Ectodermal cell (in vitro differentiated cells): ENCODE results near the gene RAB28.

Source experiments
- H3K27ac ChIP-seq: 2 replicates; pipeline ENCODE4 v1.7.0; 2013; ENCODE audit warnings: mild to moderate bottlenecking, low read depth, low read length; ENCODE audit not compliant: insufficient read depth, poor library complexity, severe bottlenecking
- H3K27me3 ChIP-seq: 2 replicates; pipeline ENCODE4 v1.7.0; 2013; ENCODE audit warnings: mild to moderate bottlenecking, low read length; ENCODE audit not compliant: insufficient read depth, control insufficient read depth, poor library complexity, severe bottlenecking
- H3K36me3 ChIP-seq: one replicate; pipeline ENCODE4 v1.7.0; 2013; ENCODE audit warnings: low read length; ENCODE audit not compliant: control insufficient read depth, insufficient read depth
- H3K4me1 ChIP-seq: one replicate; pipeline ENCODE4 v1.7.0; 2013; ENCODE audit warnings: low read length; ENCODE audit not compliant: control insufficient read depth, insufficient read depth
- H3K4me3 ChIP-seq: 2 replicates; pipeline ENCODE4 v1.7.0; 2013; ENCODE audit warnings: low read depth, low read length, control low read depth; ENCODE audit not compliant: insufficient read depth
- H3K9me3 ChIP-seq: 2 replicates; pipeline ENCODE4 v1.7.0; 2013; ENCODE audit warnings: mild to moderate bottlenecking, low read length, moderate library complexity; ENCODE audit not compliant: control insufficient read depth
- WGBS, 2 experiments: methylation state at CpG; one replicate each; pipeline ENCODE4 v1.1.7; 2013; ENCODE audit warnings: missing lambda C conversion rate in 2 of 2; 5-methylcytosine and 5-hydroxymethylcytosine counted together

The RAB28 gene

DNA sequence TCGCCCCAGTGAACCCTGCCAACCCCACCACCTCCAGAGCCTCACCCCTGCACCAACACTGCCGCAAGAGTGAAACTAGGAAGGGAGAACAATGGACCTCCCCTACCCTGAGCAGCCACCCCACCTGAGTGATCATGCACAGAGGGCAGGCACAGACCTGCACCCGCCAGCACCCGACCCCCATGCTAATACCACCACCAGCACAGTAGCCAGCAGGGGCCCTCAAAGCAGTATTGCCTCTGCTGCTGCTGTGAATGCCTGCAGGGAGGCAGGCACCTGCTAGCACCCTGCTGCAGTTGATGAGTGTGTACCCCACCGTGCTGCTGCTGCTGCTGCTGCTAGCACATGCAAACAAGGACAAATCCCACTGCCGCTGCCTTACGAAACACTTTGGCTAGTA lies 100.1 kb downstream of the RAB28 start:
- 86 to 89% methylated on average over 7 of the region's 7 CpGs for WGBS, 2 experiments
- Histone ChIP-seq H3K4me3 (no peak overlapping the region), H3K36me3 (no peaks in the 10 kb centered on the region), H3K27ac (no peak overlapping the region), H3K27me3 (no peaks in the 10 kb centered on the region), H3K4me1 (no peaks in the 10 kb centered on the region), H3K9me3 (no peaks in the 10 kb centered on the region)

DNA sequence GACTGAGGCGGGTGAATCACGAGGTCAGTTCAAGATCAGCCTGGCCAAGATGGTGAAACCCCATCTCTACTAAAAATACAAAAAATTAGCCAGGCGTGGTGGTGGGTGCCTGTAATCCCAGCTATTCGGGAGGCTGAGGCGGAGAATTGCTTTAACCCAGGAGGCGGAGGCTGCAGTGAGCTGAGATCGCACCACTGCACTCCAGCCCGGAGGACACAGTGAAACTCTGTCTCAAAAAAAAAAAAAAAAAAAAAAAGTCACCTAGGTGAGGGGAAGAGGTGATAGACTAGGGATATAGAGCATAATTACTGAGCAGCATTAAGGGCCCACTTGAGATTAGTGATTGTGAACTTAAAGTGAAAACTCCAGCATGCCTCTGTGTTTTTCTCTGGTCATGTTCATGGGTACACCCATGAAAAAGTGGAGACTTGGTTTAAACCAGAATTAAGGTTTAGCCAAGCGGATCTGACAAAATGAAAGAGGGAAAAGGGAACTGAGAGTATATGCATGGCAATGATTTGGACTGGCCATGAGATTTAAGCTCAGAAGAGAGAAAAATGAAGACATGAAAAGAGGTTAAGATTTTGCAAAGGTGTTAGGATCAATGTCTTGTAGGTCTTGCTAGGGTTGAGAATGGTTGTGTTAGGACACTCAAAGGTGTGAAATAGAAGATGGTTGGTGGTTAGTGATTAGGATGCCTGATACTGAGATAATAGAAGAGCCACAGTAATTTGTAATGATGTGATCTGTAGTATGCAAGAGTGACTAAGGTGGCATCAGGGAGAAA lies 105.0 kb downstream of the RAB28 start:
- no peak overlapping the region for H3K27ac ChIP-seq
- no peaks in the 10 kb centered on the region for H3K27me3 ChIP-seq
- no peaks in the 10 kb centered on the region for H3K4me1 ChIP-seq
- H3K4me3 ChIP-seq = no peak overlapping the region
- no peaks in the 10 kb centered on the region for H3K36me3 ChIP-seq
- no peaks in the 10 kb centered on the region for H3K9me3 ChIP-seq
- 90 to 96% methylated on average over 9 of the region's 9 CpGs for WGBS, 2 experiments

DNA sequence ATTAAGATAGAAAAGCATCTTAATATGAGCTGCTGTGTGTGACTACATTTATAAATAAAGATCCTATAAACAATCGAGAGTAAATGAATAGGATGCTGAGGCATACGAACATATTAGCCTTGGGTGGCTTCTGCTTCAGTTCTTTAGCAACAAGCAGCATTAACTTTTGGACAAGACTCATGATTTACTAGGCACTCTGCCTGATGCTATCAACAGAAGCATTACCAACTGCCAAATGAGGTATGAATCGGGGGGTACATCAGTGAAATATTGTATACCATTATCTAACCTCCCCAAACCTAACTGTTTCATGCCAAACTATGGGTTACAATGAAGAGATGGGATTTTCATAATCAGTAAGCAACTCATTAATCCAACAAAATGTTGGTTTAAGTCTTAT lies 113.1 kb downstream of the RAB28 start:
- Histone ChIP-seq H3K27ac (no peak overlapping the region), H3K27me3 (no peaks in the 10 kb centered on the region), H3K4me1 (no peaks in the 10 kb centered on the region), H3K4me3 (no peak overlapping the region), H3K36me3 (no peaks in the 10 kb centered on the region), H3K9me3 (no peaks in the 10 kb centered on the region)
- WGBS, 2 experiments = 98% methylated on average over 3 of the region's 3 CpGs

DNA sequence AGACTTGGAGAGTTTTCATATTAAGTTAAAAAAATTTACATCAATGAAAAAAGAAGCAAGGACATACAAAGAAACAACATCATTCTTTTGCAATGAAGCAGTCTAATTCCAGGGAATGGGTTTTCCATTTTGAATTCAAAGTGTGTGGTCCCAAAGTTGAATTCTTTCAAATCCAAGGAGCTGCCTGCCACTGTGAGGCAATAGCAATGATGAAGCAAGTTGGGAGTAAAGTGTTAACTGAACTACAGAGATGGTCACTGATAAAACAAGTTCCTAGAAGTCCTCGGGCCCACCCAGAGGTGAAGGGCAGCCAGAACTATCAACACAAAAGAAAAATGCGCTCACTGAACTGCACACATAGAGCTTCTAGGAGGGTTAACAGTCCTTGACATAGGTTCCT lies 115.9 kb downstream of the RAB28 start:
- no peaks in the 10 kb centered on the region for H3K27me3 ChIP-seq
- WGBS, 2 experiments = 87 to 92% methylated on average over 2 of the region's 2 CpGs
- H3K9me3 ChIP-seq = no peaks in the 10 kb centered on the region
- H3K27ac ChIP-seq = no peak overlapping the region
- no peaks in the 10 kb centered on the region for H3K36me3 ChIP-seq
- H3K4me3 ChIP-seq = no peak overlapping the region
- no peaks in the 10 kb centered on the region for H3K4me1 ChIP-seq

DNA sequence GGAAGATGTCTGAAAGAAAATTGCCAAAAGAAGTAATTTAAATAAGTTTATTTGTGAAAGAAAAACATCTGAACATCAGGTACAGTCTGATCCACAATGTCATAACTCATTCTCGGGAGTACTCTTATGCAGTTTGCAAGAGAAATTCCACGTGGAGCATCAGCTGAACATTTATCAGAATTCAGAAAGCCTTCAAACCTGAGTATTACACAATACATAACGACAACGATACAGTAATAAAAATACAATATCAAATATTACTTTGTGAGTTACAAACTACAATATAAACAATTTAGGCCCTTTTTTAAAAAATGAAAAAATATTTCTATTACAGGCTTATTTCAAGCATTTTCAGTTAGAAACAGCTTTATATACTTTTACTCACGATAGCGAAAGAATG lies 116.4 kb downstream of the RAB28 start:
- Histone ChIP-seq H3K9me3 (no peaks in the 10 kb centered on the region), H3K36me3 (no peaks in the 10 kb centered on the region), H3K4me1 (no peaks in the 10 kb centered on the region), H3K4me3 (no peak overlapping the region), H3K27me3 (no peaks in the 10 kb centered on the region), H3K27ac (no peak overlapping the region)
- 96 to 98% methylated on average over 2 to 6 of the region's 6 CpGs for WGBS, 2 experiments

DNA sequence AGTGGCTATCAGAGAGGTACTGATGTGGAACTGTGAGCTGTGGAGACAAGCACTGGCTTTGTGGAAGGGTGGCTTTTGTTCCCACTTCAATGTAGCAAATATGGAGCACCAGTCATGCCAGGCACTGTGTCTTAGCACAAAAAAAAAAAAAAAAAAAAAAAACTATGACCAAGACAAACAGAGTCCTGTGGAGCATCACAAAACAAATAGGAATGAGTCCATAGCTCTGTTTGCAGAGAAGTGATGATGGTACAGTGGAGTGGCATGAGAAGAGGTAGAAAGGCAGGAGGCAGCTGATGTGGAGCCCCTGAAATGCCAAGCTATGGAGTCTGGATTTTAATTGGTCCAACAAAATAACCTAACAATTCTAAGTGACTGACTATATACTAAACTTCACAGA lies 116.9 kb downstream of the RAB28 start:
- Histone ChIP-seq H3K27ac (no peak overlapping the region), H3K9me3 (no peaks in the 10 kb centered on the region), H3K4me1 (no peaks in the 10 kb centered on the region), H3K36me3 (no peaks in the 10 kb centered on the region), H3K4me3 (no peak overlapping the region), H3K27me3 (no peaks in the 10 kb centered on the region)

DNA sequence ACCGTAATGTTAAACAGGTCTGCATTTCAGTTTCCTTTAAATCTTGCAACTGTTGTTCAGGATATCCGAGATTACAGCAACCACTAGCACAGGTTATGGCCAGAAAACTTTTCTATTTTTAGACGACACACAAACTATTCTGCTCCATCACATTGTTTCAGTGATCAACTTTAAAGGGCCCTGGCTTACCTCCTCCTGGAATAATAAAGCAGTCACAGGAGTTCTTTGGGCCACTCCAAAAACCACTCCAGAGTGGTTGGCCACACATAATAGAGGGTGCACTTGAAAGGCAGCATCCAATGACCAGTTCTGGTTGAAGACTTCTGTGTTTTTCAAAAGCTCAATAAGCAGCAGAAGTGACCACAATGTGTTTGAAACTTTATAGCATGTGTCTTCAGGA lies 118.9 kb downstream of the RAB28 start:
- H3K4me1 ChIP-seq = no peaks in the 10 kb centered on the region
- no peak overlapping the region for H3K27ac ChIP-seq
- no peaks in the 10 kb centered on the region for H3K27me3 ChIP-seq
- no peaks in the 10 kb centered on the region for H3K9me3 ChIP-seq
- 95 to 98% methylated on average over 3 of the region's 3 CpGs for WGBS, 2 experiments
- H3K4me3 ChIP-seq = no peak overlapping the region
- H3K36me3 ChIP-seq = no peaks in the 10 kb centered on the region

DNA sequence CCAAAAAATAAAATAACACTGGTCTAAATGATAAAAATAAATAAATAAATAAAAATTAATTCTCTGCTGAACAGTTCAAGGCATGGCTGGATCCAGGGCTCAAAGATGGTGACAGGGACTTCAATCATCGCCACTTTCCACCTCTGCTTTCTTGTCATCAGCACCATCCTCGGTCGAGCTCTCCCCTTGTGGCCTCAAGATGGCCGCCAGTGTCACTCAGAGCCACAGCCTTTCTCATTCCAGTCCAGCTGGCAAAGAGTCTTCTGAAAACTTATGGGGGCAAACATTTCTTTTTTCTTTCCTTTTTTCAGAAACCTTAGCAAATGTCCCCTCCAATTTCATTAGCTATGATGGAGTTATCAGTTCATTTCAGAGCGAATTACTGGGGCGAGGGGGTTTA lies 119.5 kb downstream of the RAB28 start:
- H3K27ac ChIP-seq = no peak overlapping the region
- WGBS, 2 experiments = 96% methylated on average over 6 of the region's 6 CpGs
- no peaks in the 10 kb centered on the region for H3K4me1 ChIP-seq
- no peak overlapping the region for H3K4me3 ChIP-seq
- no peaks in the 10 kb centered on the region for H3K27me3 ChIP-seq
- no peaks in the 10 kb centered on the region for H3K36me3 ChIP-seq
- no peaks in the 10 kb centered on the region for H3K9me3 ChIP-seq

DNA sequence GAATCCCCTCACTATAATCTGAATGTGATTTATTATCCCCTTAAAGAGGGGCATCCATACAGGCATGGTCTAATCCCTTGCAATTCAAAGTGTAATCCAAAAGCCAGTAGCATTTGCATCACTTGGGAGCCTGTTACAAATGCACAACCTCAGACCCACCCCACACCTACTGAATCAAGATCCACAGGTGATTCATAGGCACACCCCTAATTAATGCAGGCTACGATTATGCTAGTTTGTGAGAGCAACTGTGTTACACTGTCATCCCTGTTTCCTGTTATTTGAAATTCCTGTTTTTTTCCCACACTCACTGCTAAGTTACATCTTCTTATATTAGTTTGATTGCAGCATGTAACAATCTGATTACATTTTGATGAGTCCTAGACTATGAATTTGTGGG lies 120.0 kb downstream of the RAB28 start:
- Histone ChIP-seq H3K4me1 (no peaks in the 10 kb centered on the region), H3K27me3 (no peaks in the 10 kb centered on the region), H3K36me3 (no peaks in the 10 kb centered on the region), H3K9me3 (no peaks in the 10 kb centered on the region), H3K4me3 (no peak overlapping the region), H3K27ac (no peak overlapping the region)
- 93 to 100% methylated on average over 1 of the region's 1 CpG for WGBS, 2 experiments

DNA sequence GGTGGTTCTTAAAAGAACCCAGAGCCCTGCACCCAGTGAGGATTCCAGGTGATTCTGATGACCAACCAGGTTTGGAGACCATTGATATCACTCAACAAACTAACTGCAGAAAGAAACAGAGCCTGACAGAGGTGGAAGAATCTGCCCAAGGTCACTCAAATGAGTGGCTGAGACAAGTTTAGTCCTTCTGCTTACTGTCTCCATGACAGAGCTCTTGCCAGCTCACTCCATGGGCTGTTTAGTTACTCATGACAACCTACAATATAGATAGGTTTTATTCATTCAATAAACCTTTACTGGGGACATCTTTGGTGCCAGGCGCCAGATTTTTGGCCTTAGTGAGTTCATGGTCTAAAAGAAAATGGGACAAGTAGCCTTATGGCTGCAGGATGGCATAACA lies 124.3 kb downstream of the RAB28 start:
- Histone ChIP-seq H3K4me1 (no peaks in the 10 kb centered on the region), H3K36me3 (no peaks in the 10 kb centered on the region), H3K4me3 (no peak overlapping the region), H3K27me3 (no peaks in the 10 kb centered on the region), H3K9me3 (no peaks in the 10 kb centered on the region), H3K27ac (no peak overlapping the region)
- WGBS, 2 experiments = 90 to 100% methylated on average over 1 of the region's 1 CpG
